GM23338 (cell line): ENCODE results near the gene TNIP1.

ENCODE experiments used
- CREB1 ChIP-seq: fragments of 250-450 bp; sonication (Bioruptor Pico); IDR thresholded peaks from 2 replicates; pipeline ENCODE4 v1.5.0; 2020; ENCODE audit warnings: low read depth, mild to moderate bottlenecking, moderate library complexity
- CTCF ChIP-seq, 2 experiments: fragments of 200-600 bp in 1 of 2; sonication (generic) in 1 of 2; conservative IDR thresholded peaks; 2 replicates each; pipeline versions ENCODE4 v1.5.1 to v1.6.1; 2016 to 2017; ENCODE audit warnings: antibody characterized with exemption in 2 of 2, low read depth in 2 of 2, mild to moderate bottlenecking in 2 of 2, moderate library complexity in 1 of 2
- ETS1 ChIP-seq: IDR thresholded peaks from 2 replicates; pipeline ENCODE4 v1.6.1; 2016; ENCODE audit warnings: antibody characterized with exemption
- EZH2 ChIP-seq: fragments of 200-600 bp; sonication (generic); IDR thresholded peaks from one replicate; pipeline ENCODE4 v1.8.0; 2017; ENCODE audit warnings: antibody characterized with exemption, mild to moderate bottlenecking, low read depth; ENCODE audit not compliant: unreplicated experiment
- EZH2phosphoT487 ChIP-seq: fragments of 200-600 bp; sonication (generic); IDR thresholded peaks from one replicate; pipeline ENCODE4 v1.8.1; 2018; ENCODE audit warnings: antibody characterized with exemption; ENCODE audit not compliant: unreplicated experiment
- JUNB ChIP-seq: IDR thresholded peaks from one replicate; pipeline ENCODE4 v1.6.1; 2016; ENCODE audit warnings: antibody characterized with exemption; ENCODE audit not compliant: unreplicated experiment
- NANOG ChIP-seq: IDR thresholded peaks from 2 replicates; pipeline ENCODE4 v1.6.1; 2016; ENCODE audit warnings: antibody characterized with exemption, borderline replicate concordance
- POLR2AphosphoS5 ChIP-seq: IDR thresholded peaks from 2 replicates; pipeline ENCODE4 v1.6.1; 2016; ENCODE audit warnings: antibody characterized with exemption, low read depth
- REST ChIP-seq: IDR thresholded peaks from one replicate; pipeline ENCODE4 v1.6.1; 2018; ENCODE audit warnings: antibody characterized with exemption; ENCODE audit not compliant: unreplicated experiment
- STAT1 ChIP-seq: IDR thresholded peaks from one replicate; pipeline ENCODE4 v1.6.1; 2016; ENCODE audit warnings: antibody characterized with exemption; ENCODE audit not compliant: unreplicated experiment
- ZNF331 ChIP-seq: fragments of 250-450 bp; sonication (Bioruptor Pico); IDR thresholded peaks from 2 replicates; pipeline ENCODE4 v1.5.0; 2020; ENCODE audit warnings: low read depth, mild to moderate bottlenecking, moderate library complexity

GRCh38 chr5:151030379-151030778 is 50.5 kb downstream of the TNIP1 start:
- TF ChIP-seq CTCF (conservative IDR thresholded peaks at IDR 0.05; ENCODE audit: low read depth in 2 of 2) (no peak), EZH2 (no peak), CREB1 (CRISPR knock-in tag) (no peak), REST (no peak), ETS1 (no peak), POLR2AphosphoS5 (no peak), EZH2phosphoT487 (no peak), STAT1 (no peak), NANOG (no peak), JUNB (no peak), ZNF331 (CRISPR knock-in tag) (no peak)
